Activated CD8-positive, alpha-beta T cell treated with anti-CD3 and anti-CD28 coated beads for 36 hours (primary cell): ENCODE measurements around the gene MZF1. TPM values are rescaled to one million over a fixed set of nuclear protein-coding genes. Genes with fewer than 3 reads are reported as not detected.

ENCODE experiments used
- ATAC-seq: fragments of 200-7000 bp; cut with Tn5 transposase; one replicate; pipeline ENCODE4 v1.10.0; 2021; ENCODE audit warnings: mild to moderate bottlenecking, moderate library complexity
- CTCF ChIA-PET: fragments of 350-600 bp; sonication (Branson Sonifier 250); formaldehyde crosslinking; loops from one replicate; lab custom pipeline; 2021; ENCODE audit warnings: antibody characterized with exemption; lab: Charles Lee
- POLR2A ChIA-PET: fragments of 350-600 bp; sonication (Branson Sonifier 250); formaldehyde crosslinking; loops from one replicate; lab custom pipeline; 2021; ENCODE audit warnings: antibody characterized with exemption; lab: Charles Lee
- DNase-seq: peaks from one replicate; pipeline ENCODE4 v3.0.0-alpha.2; 2020
- H3K27ac Mint-ChIP-seq: one replicate; pipeline ENCODE4 v1.8.0; 2021; ENCODE audit warnings: mild to moderate bottlenecking, mixed read lengths
- H3K27me3 Mint-ChIP-seq: one replicate; pipeline ENCODE4 v1.8.0; 2021; ENCODE audit warnings: mixed read lengths
- H3K36me3 Mint-ChIP-seq: one replicate; pipeline ENCODE4 v1.8.0; 2021; ENCODE audit warnings: low read depth, mixed read lengths
- H3K4me1 Mint-ChIP-seq: one replicate; pipeline ENCODE4 v1.8.0; 2021; ENCODE audit warnings: low read depth, mixed read lengths
- H3K4me3 Mint-ChIP-seq: one replicate; pipeline ENCODE4 v1.8.0; 2021; ENCODE audit warnings: mild to moderate bottlenecking, moderate library complexity, mixed read lengths
- H3K9me3 Mint-ChIP-seq: one replicate; pipeline ENCODE4 v1.8.0; 2021; ENCODE audit warnings: mixed read lengths
- intact Hi-C: fragments of 100-400 bp; cut with micrococcal nuclease; formaldehyde crosslinking; loops from one replicate; pipeline ENCODE4 v1.10.0; 2022
- total RNA-seq, 2 experiments: library from RNA; stranded (reverse); gene quantifications; one replicate each; pipeline ENCODE4 v1.2.3, GENCODE V29; 2021
- TF ChIP-seq, protein P1 (sequence below): fragments of 200-600 bp; IDR thresholded peaks from one replicate; pipeline ENCODE4 v1.8.0; 2022; ENCODE audit warnings: antibody characterized with exemption, mild to moderate bottlenecking

MZF1 gene
- total RNA-seq, 2 experiments from 2014 or later: 12.1 to 13.4 TPM

GRCh38 chr19:58560007-58560887 is 12.9 kb downstream of the MZF1 start:
- intact Hi-C loops: no loop called here
- CTCF ChIA-PET: interaction anchor here (1.0 to 1.8 kb wide), 3 partner anchors 15 to 41 kb away, joined by 6 to 10 read pairs (median 7); partner anchors contain the start of gene ZBTB45
- Mint-ChIP-seq H3K36me3 (peaks cover 45% of the 10 kb centered on the region), H3K4me3 (peak overlapping the region; percentile 98), H3K27ac (peak overlapping the region; percentile 99), H3K27me3 (no peaks in the 10 kb centered on the region), H3K9me3 (no peaks in the 10 kb centered on the region), H3K4me1 (peaks cover 50% of the 10 kb centered on the region)
- TF ChIP-seq, protein P1, sequence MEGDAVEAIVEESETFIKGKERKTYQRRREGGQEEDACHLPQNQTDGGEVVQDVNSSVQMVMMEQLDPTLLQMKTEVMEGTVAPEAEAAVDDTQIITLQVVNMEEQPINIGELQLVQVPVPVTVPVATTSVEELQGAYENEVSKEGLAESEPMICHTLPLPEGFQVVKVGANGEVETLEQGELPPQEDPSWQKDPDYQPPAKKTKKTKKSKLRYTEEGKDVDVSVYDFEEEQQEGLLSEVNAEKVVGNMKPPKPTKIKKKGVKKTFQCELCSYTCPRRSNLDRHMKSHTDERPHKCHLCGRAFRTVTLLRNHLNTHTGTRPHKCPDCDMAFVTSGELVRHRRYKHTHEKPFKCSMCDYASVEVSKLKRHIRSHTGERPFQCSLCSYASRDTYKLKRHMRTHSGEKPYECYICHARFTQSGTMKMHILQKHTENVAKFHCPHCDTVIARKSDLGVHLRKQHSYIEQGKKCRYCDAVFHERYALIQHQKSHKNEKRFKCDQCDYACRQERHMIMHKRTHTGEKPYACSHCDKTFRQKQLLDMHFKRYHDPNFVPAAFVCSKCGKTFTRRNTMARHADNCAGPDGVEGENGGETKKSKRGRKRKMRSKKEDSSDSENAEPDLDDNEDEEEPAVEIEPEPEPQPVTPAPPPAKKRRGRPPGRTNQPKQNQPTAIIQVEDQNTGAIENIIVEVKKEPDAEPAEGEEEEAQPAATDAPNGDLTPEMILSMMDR: no peak
- ATAC-seq (no peak), DNase-seq (no peak)
- POLR2A ChIA-PET: interaction anchor here (0.8 to 5.1 kb wide), 12 partner anchors 7 to 54 kb away, joined by 3 to 39 read pairs (median 14); partner anchors contain the start of genes CHMP2A, MZF1, TRIM28 and ZBTB45

DNA sequence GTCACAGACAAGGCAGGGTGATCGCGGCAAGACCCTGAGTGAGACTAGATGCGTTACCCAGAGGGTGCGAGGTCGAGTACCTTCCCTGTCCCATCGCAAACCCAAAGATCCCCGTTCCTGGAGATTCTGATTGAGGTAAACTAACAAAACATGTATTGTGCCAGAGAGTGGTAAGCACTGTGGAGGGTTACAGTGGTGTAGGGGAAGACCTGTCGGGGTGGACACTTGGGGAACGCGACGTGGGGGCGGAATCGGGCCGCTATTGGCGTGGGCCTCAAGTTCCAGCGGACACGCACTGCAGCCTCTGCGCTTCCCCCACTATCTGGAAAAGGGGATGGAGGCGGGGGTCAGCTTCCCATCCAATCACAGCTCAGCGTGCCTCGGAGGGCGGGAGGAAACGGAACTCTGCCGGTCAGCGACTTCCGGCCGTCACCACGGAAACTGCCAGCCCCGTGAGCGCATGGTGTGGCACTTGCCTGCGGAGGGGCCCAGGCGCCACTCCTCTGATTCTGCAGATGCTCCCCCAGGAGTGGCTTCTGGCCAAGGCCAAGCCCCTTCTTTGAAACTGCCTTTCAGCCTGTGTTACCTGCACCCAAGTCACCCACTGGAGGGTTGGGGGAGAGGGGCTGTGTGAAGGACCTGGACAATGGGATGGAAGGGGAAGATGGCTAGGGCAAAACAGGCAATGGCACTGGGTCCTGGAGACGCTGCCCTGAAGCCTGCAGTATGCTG is 13.7 kb downstream of the MZF1 start:
- intact Hi-C loops: no loop called here
- TF ChIP-seq, protein P1: no peak
- Mint-ChIP-seq H3K4me1 (peaks cover 53% of the 10 kb centered on the region), H3K4me3 (peak overlapping the region; percentile 98), H3K9me3 (no peaks in the 10 kb centered on the region), H3K27me3 (no peaks in the 10 kb centered on the region), H3K36me3 (peaks cover 50% of the 10 kb centered on the region), H3K27ac (peak overlapping the region; percentile 99)
- ChIA-PET POLR2A (interaction anchor here (1.1 to 4.2 kb wide), 5 partner anchors 13 to 40 kb away, joined by 3 to 39 read pairs (median 5); partner anchors contain the start of genes MZF1, TRIM28 and ZBTB45), CTCF (interaction anchor here (1.0 to 1.8 kb wide), 2 partner anchors 16 to 40 kb away, joined by 6 to 7 read pairs; partner anchors contain the start of gene ZBTB45)
- DNase-seq: peak; percentile 85
- peak; percentile 4 for ATAC-seq

- ATAC-seq (peak; percentile 69), DNase-seq (peak; percentile 100)
- Mint-ChIP-seq H3K4me3 (peak overlapping the region; percentile 98), H3K9me3 (no peaks in the 10 kb centered on the region), H3K4me1 (peaks cover 53% of the 10 kb centered on the region), H3K27me3 (no peaks in the 10 kb centered on the region), H3K27ac (peak overlapping the region; percentile 99), H3K36me3 (peaks cover 54% of the 10 kb centered on the region)
- POLR2A ChIA-PET: interaction anchor here (1.1 to 4.2 kb wide), 5 partner anchors 8 to 40 kb away, joined by 3 to 39 read pairs (median 3); partner anchors contain the start of genes TRIM28 and ZBTB45
- CTCF ChIA-PET: interaction anchor here (1.0 to 1.8 kb wide), 3 partner anchors 17 to 45 kb away, joined by 5 to 7 read pairs (median 6); partner anchors contain the start of gene ZBTB45
- TF ChIP-seq, protein P1: no peak
- intact Hi-C loops: no loop called here
Observed at GRCh38 chr19:58558623-58559274, 14.4 kb downstream of the MZF1 start.

DNA sequence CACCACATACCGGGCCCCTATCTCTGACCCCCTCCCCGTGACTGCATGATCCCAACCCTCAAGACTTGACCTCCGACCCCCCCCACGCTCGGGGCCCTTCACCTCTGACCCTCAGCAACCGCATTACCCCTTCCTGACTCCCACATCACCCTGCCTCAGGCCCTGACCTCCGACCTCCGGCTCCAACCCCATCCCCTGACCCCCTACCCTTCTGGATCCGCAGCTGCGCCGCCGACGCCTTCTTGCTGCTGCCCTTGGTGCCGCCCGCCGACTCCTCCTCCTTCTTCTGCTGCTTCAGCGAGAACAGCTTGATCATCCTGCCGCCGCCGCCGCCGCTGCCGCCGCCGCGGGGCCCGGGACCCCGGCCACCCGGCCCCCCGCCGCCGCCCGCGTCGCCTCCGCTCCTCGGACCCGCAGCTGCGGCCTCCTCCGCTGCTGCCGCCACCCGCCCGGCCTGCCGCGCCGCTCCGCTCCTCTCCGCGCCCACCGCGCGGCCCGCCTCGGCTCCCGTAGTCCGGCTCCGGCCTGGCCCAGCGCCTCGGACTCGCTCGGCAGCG is 15.0 kb downstream of the MZF1 start, which contains the start of gene UBE2M:
Gene UBE2M, minus strand, starts transcription at position 546 of the 557 bp plus-strand sequence. Its CDS starts 230 bp downstream, at position 316.
- peaks cover 50% of the 10 kb centered on the region for H3K4me1 Mint-ChIP-seq
- peak within 1 kb of the TSS; percentile 100 for H3K27ac Mint-ChIP-seq
- DNase-seq (peak; percentile 78), ATAC-seq (no peak)
- H3K9me3 Mint-ChIP-seq: no peaks in the 10 kb centered on the region
- H3K27me3 Mint-ChIP-seq: no peaks in the 10 kb centered on the region
- ChIA-PET CTCF (interaction anchor here (1.6 to 1.8 kb wide), 2 partner anchors 39 to 44 kb away, joined by 5 to 7 read pairs; partner anchors contain the start of gene ZBTB45), POLR2A (interaction anchor here (1.1 to 4.2 kb wide), 5 partner anchors 9 to 36 kb away, joined by 3 to 39 read pairs (median 3); partner anchors contain the start of gene TRIM28)
- H3K36me3 Mint-ChIP-seq: peaks cover 54% of the 10 kb centered on the region
- intact Hi-C loops: no loop called here
- TF ChIP-seq, protein P1: no peak
- H3K4me3 Mint-ChIP-seq: peak within 1 kb of the TSS; percentile 98
